Choroid plexus epithelial cell (primary cell): Measurements from ENCODE around the gene U2AF2.

Source experiments
- DNase-seq: peaks from one replicate; pipeline ENCODE4 v3.0.0-alpha.2; 2010; ENCODE audit warnings: low read depth
- H3K4me3 ChIP-seq: 2 replicates; pipeline ENCODE4 v1.5.1; 2011; ENCODE audit warnings: low read depth, mild to moderate bottlenecking, control low read depth, low read length, moderate library complexity
- CTCF ChIP-seq: conservative IDR thresholded peaks from 2 replicates; pipeline ENCODE4 v1.5.1; 2011; ENCODE audit warnings: low read depth, mild to moderate bottlenecking, control low read depth, inconsistent platforms, low read length, moderate library complexity

U2AF2 gene

GRCh38 chr19:55672418-55672817, 17.6 kb downstream of the U2AF2 start:
- no peak for TF ChIP-seq CTCF
- no peak overlapping the region for H3K4me3 ChIP-seq
- peak; percentile 65 for DNase-seq

GRCh38 chr19:55673465-55673864, 18.6 kb downstream of the U2AF2 start:
- TF ChIP-seq CTCF: no peak
- H3K4me3 ChIP-seq: no peak overlapping the region
- DNase-seq: no peak

GRCh38 chr19:55673889-55674288, 19.1 kb downstream of the U2AF2 start:
- TF ChIP-seq CTCF: no peak
- H3K4me3 ChIP-seq: no peak overlapping the region
- no peak for DNase-seq

- peak overlapping the region; percentile 82 for H3K4me3 ChIP-seq
- no peak for TF ChIP-seq CTCF
- no peak for DNase-seq
Observed at GRCh38 chr19:55674459-55674840, 19.6 kb downstream of the U2AF2 start.

GRCh38 chr19:55674841-55675660, 20.2 kb downstream of the U2AF2 start, which contains the start of gene EPN1:
EPN1 (plus strand) TSS chr19:55675226; CDS start chr19:55678628, 3,402 bp downstream.
- TF ChIP-seq CTCF: no peak
- peak; percentile 97 for DNase-seq
- peak within 1 kb of the TSS; percentile 82 for H3K4me3 ChIP-seq

GRCh38 chr19:55675661-55676354, 21.0 kb downstream of the U2AF2 start:
- no peak for DNase-seq
- H3K4me3 ChIP-seq: peak overlapping the region; percentile 82
- TF ChIP-seq CTCF: no peak
